Fibroblast of skin of left quadriceps (primary cell): ENCODE measurements around the gene CEL.
"Not testable (repeated sequence)": the region's sequence is repeated elsewhere in the genome, so short reads cannot be mapped to it uniquely, and the experiment has no call there.

Source experiments
- DNase-seq, 2 experiments: peaks; one replicate each; pipeline ENCODE4 v3.0.0-alpha.2; 2013; ENCODE audit warnings: low read depth in 2 of 2

CEL gene

GRCh38 chr9:133086212-133086860 lies 24.6 kb downstream of the CEL start:
- not testable (repeated sequence) for DNase-seq

- DNase-seq, result no peak
Observed at GRCh38 chr9:133086894-133087293, 25.1 kb downstream of the CEL start.

GRCh38 chr9:133087429-133088145 lies 25.8 kb downstream of the CEL start:
- DNase-seq, result no peak

GRCh38 chr9:133088146-133088750 lies 26.5 kb downstream of the CEL start:
- DNase-seq, result no peak

- no peak for DNase-seq
Observed at GRCh38 chr9:133088756-133089155, 27.0 kb downstream of the CEL start.

GRCh38 chr9:133089271-133089671 lies 27.5 kb downstream of the CEL start:
- no peak for DNase-seq

GRCh38 chr9:133090187-133090586 lies 28.4 kb downstream of the CEL start:
- DNase-seq, result no peak

- no peak for DNase-seq
Observed at GRCh38 chr9:133090752-133091385, 29.1 kb downstream of the CEL start.

GRCh38 chr9:133094351-133094750 lies 32.6 kb downstream of the CEL start:
- DNase-seq, result not testable (repeated sequence)

- DNase-seq, result no peak
Observed at GRCh38 chr9:133094842-133095393, 33.1 kb downstream of the CEL start.

- DNase-seq, result no peak
Observed at GRCh38 chr9:133098104-133098754, 36.4 kb downstream of the CEL start.

- DNase-seq, result no peak
Observed at GRCh38 chr9:133098871-133099270, 37.1 kb downstream of the CEL start.

- no peak for DNase-seq
Observed at GRCh38 chr9:133099726-133100505, 38.1 kb downstream of the CEL start.

GRCh38 chr9:133100506-133101355 lies 39.0 kb downstream of the CEL start:
- DNase-seq, result no peak

GRCh38 chr9:133101356-133102189 lies 39.8 kb downstream of the CEL start:
- DNase-seq, result no peak

GRCh38 chr9:133102190-133103021 lies 40.6 kb downstream of the CEL start:
- no peak for DNase-seq

GRCh38 chr9:133103183-133103986 lies 41.6 kb downstream of the CEL start:
- DNase-seq, result no peak
